PFSK-1 (cell line): ENCODE results near the gene KBTBD4.

ENCODE experiments used
- FOXP2 ChIP-seq: optimal IDR thresholded peaks from 2 replicates; pipeline ENCODE3; 2011; ENCODE audit warnings: borderline replicate concordance, control low read depth, inconsistent platforms; ENCODE audit not compliant: insufficient read depth; ENCODE audit errors: extremely low read length, extremely low read depth
- POLR2AphosphoS5 ChIP-seq: IDR thresholded peaks from 2 replicates; pipeline ENCODE4 v1.6.1; 2012; ENCODE audit warnings: low read depth, mild to moderate bottlenecking, control low read depth, low read length, moderate library complexity
- REST ChIP-seq, 2 experiments: IDR thresholded peaks; 2 replicates each; pipeline versions ENCODE4 v1.6.1 to v1.8.0; 2011 to 2012; ENCODE audit warnings: low read depth in 2 of 2, low read length in 2 of 2, control low read depth in 1 of 2, inconsistent platforms in 1 of 2, mild to moderate bottlenecking in 1 of 2, moderate library complexity in 1 of 2; ENCODE audit not compliant: insufficient read depth in 1 of 2
- SIN3A ChIP-seq: IDR thresholded peaks from 2 replicates; pipeline ENCODE4 v1.6.1; 2012; ENCODE audit warnings: mild to moderate bottlenecking, low read length, moderate library complexity, borderline replicate concordance; ENCODE audit not compliant: insufficient read depth
- TAF1 ChIP-seq: IDR thresholded peaks from 2 replicates; pipeline ENCODE4 v1.6.1; 2012; ENCODE audit warnings: low read length, control low read depth, borderline replicate concordance; ENCODE audit not compliant: insufficient read depth

DNA sequence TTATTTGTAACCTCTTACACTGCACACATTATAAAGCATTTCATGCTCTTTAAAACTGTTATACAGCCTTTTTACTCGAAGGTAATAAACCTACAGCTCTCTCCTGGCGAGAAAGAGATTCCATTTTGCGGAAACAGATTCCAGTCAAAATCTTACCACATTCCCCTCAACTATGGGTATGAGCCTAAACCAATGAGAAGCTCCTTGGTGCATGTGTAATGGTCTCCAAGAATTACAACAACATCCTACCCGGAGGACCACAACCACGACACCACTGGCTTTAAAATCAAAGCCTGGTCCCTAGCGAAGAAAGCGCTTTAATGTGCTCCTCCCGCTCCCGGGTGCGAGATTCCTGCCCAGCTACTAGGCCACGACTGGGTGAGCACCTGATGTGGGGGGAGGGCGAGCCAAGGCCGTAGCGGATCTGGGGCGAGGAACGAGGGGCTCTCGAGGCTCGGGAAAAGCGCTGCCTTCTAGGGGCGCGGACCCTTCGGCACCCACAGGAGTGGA, 26.7 kb downstream of the KBTBD4 start:
- no peak for TF ChIP-seq REST (IDR thresholded peaks at IDR 0.05; ENCODE audit: insufficient read depth in 1 of 2, low read depth in 2 of 2, low read length in 2 of 2)
- no peak; the same call in 1 of the 2 replicates for TF ChIP-seq POLR2AphosphoS5
- no peak for TF ChIP-seq TAF1
- TF ChIP-seq SIN3A, result 0 out of 2 replicates have a peak, but pooled peaks have one; percentile 64
- TF ChIP-seq FOXP2, result no peak
